GM10266 (cell line): ENCODE results near the gene SWAP70.

Source experiments
- DNase-seq: peaks from one replicate; pipeline ENCODE4 v3.0.0; 2012; ENCODE audit errors: extremely low spot score
- CTCF ChIP-seq: IDR thresholded peaks from 2 replicates; pipeline ENCODE4 v1.5.1; 2012; ENCODE audit warnings: mild to moderate bottlenecking, low read depth; ENCODE audit not compliant: control insufficient read depth, insufficient read depth; ENCODE audit errors: missing control alignments

Gene SWAP70

GRCh38 chr11:9765320-9766101 lies 101.6 kb downstream of the SWAP70 start:
- TF ChIP-seq CTCF, result no peak
- DNase-seq, result no peak

GRCh38 chr11:9769621-9770020 lies 105.7 kb downstream of the SWAP70 start:
- DNase-seq, result no peak

GRCh38 chr11:9771071-9771511 lies 107.2 kb downstream of the SWAP70 start:
- no peak for TF ChIP-seq CTCF
- DNase-seq, result no peak

More at GRCh38 chr11:9769621-9770020, 105.7 kb downstream of the SWAP70 start:
- no peak for TF ChIP-seq CTCF

- TF ChIP-seq CTCF, result no peak
Observed at GRCh38 chr11:9772218-9772617, 108.3 kb downstream of the SWAP70 start.

GRCh38 chr11:9773524-9773923 lies 109.6 kb downstream of the SWAP70 start:
- no peak for TF ChIP-seq CTCF
- no peak for DNase-seq

More at GRCh38 chr11:9772218-9772617, 108.3 kb downstream of the SWAP70 start:
- no peak for DNase-seq

GRCh38 chr11:9774109-9774508 lies 110.2 kb downstream of the SWAP70 start:
- TF ChIP-seq CTCF, result no peak
- DNase-seq, result no peak

GRCh38 chr11:9774591-9775397 lies 110.9 kb downstream of the SWAP70 start:
- DNase-seq, result no peak
- no peak for TF ChIP-seq CTCF
